Suprapubic skin (tissue), 3 donors: Measurements from ENCODE around the gene DCUN1D1.

Experiments
- POLR2AphosphoS5 ChIP-seq, 3 donors: sonication (generic); formaldehyde crosslinking; IDR thresholded peaks; one replicate each; pipeline ENCODE4 v1.6.1; 2017; ENCODE audit warnings: antibody characterized with exemption in 3 of 3
- TF ChIP-seq, protein P1 (sequence below), 2 donors: fragments of 200-600 bp in 1 of 2; fragments of 450-650 bp in 1 of 2; sonication (generic) in 1 of 2; IDR thresholded peaks; one replicate each; pipeline ENCODE4 v1.5.1; 2016 to 2019; ENCODE audit warnings: antibody characterized with exemption in 2 of 2, mild to moderate bottlenecking in 1 of 2, moderate library complexity in 1 of 2

GRCh38 chr3:183013856-183014255 is 33.5 kb upstream of the DCUN1D1 start:
- TF ChIP-seq, protein P1, sequence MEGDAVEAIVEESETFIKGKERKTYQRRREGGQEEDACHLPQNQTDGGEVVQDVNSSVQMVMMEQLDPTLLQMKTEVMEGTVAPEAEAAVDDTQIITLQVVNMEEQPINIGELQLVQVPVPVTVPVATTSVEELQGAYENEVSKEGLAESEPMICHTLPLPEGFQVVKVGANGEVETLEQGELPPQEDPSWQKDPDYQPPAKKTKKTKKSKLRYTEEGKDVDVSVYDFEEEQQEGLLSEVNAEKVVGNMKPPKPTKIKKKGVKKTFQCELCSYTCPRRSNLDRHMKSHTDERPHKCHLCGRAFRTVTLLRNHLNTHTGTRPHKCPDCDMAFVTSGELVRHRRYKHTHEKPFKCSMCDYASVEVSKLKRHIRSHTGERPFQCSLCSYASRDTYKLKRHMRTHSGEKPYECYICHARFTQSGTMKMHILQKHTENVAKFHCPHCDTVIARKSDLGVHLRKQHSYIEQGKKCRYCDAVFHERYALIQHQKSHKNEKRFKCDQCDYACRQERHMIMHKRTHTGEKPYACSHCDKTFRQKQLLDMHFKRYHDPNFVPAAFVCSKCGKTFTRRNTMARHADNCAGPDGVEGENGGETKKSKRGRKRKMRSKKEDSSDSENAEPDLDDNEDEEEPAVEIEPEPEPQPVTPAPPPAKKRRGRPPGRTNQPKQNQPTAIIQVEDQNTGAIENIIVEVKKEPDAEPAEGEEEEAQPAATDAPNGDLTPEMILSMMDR (IDR thresholded peaks at IDR 0.05), result no peak
- no peak for TF ChIP-seq POLR2AphosphoS5 (IDR thresholded peaks at IDR 0.05)
